ENCODE data around the gene PI4KA. TPM values are rescaled to one million over a fixed set of nuclear protein-coding genes. Genes with fewer than 3 reads are reported as not detected.

The PI4KA gene
- total and polyA plus RNA-seq, 2 experiments from 2014 or later: 17.1 to 38.1 TPM

DNA sequence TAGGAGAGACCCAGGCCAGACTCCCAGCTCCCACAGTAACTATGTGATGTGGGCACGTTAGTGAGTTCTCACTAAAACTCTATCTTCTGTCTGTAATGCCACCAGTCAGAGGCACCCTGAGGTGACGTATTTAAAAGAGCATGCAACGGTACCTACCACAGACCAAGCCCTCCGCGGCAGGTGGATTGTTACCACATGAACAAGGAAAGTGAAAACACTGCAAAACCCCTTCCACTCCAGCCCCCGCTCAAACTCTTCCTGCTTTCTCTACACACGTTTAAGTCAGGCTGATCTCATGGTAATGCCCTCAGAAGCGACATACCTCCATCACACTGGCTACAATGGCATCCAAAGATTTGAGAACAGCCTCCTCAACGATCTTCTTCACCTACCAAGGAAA lies 48.0 kb downstream of the PI4KA start:
- peaks cover 2% of the 10 kb centered on the region for H3K27me3 Mint-ChIP-seq (ENCODE audit: insufficient read depth, low read depth, poor library complexity)
- Histone ChIP-seq H3K4me2 (no peak overlapping the region), H3K4me1 (ENCODE audit: insufficient read depth) (no peaks in the 10 kb centered on the region), H2AFZ (no peak overlapping the region), H3K79me2 (replicated peaks; ENCODE audit: insufficient read depth) (no peaks in the 10 kb centered on the region), H3K27ac (ENCODE audit: low read depth) (no peak overlapping the region), H3K4me3 (no peak overlapping the region), H4K20me1 (replicated peaks; ENCODE audit: insufficient read depth) (no peaks in the 10 kb centered on the region), H3F3A (replicated peaks; ENCODE audit: low read depth) (no peaks in the 10 kb centered on the region), H3K9me2 (ENCODE audit: insufficient read depth) (no peaks in the 10 kb centered on the region), H3K27me3 (ENCODE audit: insufficient read depth) (no peaks in the 10 kb centered on the region), H3K36me3 (ENCODE audit: insufficient read depth) (peaks cover 3% of the 10 kb centered on the region; the same call in 1 of the 2 replicates)
- no peaks in the 10 kb centered on the region; the same call in 2 of the 3 replicates for H3K4me1 Mint-ChIP-seq
- H3K27ac Mint-ChIP-seq: no peak overlapping the region
- TF ChIP-seq NANOG (IDR thresholded peaks at IDR 0.05; ENCODE audit: borderline replicate concordance) (no peak), STAT1 (IDR thresholded peaks at IDR 0.05; ENCODE audit: unreplicated experiment) (no peak), EZH2 (IDR thresholded peaks at IDR 0.05; ENCODE audit: low read depth, unreplicated experiment) (no peak), CREB1 (CRISPR knock-in tag; IDR thresholded peaks at IDR 0.05; ENCODE audit: low read depth) (no peak), REST (IDR thresholded peaks at IDR 0.05; ENCODE audit: unreplicated experiment) (no peak), POLR2AphosphoS5 (IDR thresholded peaks at IDR 0.05; ENCODE audit: low read depth) (no peak), ZNF331 (CRISPR knock-in tag; IDR thresholded peaks at IDR 0.05; ENCODE audit: low read depth) (no peak), ETS1 (IDR thresholded peaks at IDR 0.05) (no peak), EZH2phosphoT487 (IDR thresholded peaks at IDR 0.05; ENCODE audit: unreplicated experiment) (no peak)
- no peaks in the 10 kb centered on the region for H3K9me3 Mint-ChIP-seq
- ATAC-seq (no peak), DNase-seq (ENCODE audit: low spot score) (no peak)
- H3K4me3 Mint-ChIP-seq: no peak overlapping the region
- peaks cover 25% of the 10 kb centered on the region; the same call in 2 of the 3 replicates for H3K36me3 Mint-ChIP-seq (ENCODE audit: low read depth)

DNA sequence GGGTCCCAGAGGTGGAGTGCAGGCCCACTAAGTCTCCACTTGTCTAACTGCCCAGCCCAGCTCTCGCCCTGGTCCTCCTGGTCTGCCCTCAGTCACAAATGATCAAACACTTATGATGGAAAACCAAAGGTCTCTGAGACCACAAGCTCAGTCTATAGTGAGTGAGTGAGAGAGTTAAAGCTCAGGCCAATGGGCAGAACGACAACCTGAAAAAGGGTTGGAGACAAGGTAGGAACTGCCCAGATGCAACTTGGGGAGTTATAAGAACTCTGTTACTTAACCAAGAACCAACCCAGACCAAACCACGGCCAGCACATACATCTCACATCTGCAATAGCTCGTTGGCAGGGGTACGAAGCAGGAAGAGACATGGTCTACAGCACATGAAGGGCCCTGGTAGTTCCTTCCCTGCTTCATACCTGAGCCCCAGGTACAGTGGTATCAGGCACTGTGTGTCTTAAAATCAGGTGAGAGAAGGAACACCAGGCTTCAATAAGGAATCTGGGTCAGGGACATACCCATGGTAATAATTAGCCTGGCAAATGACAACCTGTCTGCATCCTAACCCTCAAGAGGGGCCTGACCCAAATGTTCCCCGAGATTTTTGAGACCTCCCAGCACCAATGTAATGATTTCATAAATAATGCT lies 48.9 kb downstream of the PI4KA start:
- Mint-ChIP-seq H3K9me3 (no peaks in the 10 kb centered on the region), H3K36me3 (ENCODE audit: low read depth) (peaks cover 25% of the 10 kb centered on the region; the same call in 2 of the 3 replicates), H3K27ac (no peak overlapping the region), H3K4me1 (no peaks in the 10 kb centered on the region), H3K4me3 (no peak overlapping the region), H3K27me3 (ENCODE audit: insufficient read depth, low read depth, poor library complexity) (peaks cover 2% of the 10 kb centered on the region)
- Histone ChIP-seq H2AFZ (no peak overlapping the region), H3F3A (replicated peaks; ENCODE audit: low read depth) (no peaks in the 10 kb centered on the region), H3K27me3 (ENCODE audit: insufficient read depth) (no peaks in the 10 kb centered on the region), H3K9me2 (ENCODE audit: insufficient read depth) (no peaks in the 10 kb centered on the region), H3K4me1 (ENCODE audit: insufficient read depth) (no peaks in the 10 kb centered on the region), H3K27ac (ENCODE audit: low read depth) (no peak overlapping the region), H3K36me3 (ENCODE audit: insufficient read depth) (peaks cover 3% of the 10 kb centered on the region; the same call in 1 of the 2 replicates), H4K20me1 (replicated peaks; ENCODE audit: insufficient read depth) (no peaks in the 10 kb centered on the region), H3K79me2 (replicated peaks; ENCODE audit: insufficient read depth) (no peaks in the 10 kb centered on the region), H3K4me3 (no peak overlapping the region), H3K4me2 (no peak overlapping the region)
- ATAC-seq (no peak), DNase-seq (ENCODE audit: low spot score) (no peak)
- TF ChIP-seq EZH2phosphoT487 (IDR thresholded peaks at IDR 0.05; ENCODE audit: unreplicated experiment) (no peak), STAT1 (IDR thresholded peaks at IDR 0.05; ENCODE audit: unreplicated experiment) (no peak), CTCF (conservative IDR thresholded peaks at IDR 0.05; ENCODE audit: low read depth in 2 of 2) (no peak), NANOG (IDR thresholded peaks at IDR 0.05; ENCODE audit: borderline replicate concordance) (no peak), POLR2AphosphoS5 (IDR thresholded peaks at IDR 0.05; ENCODE audit: low read depth) (no peak), REST (IDR thresholded peaks at IDR 0.05; ENCODE audit: unreplicated experiment) (no peak), JUNB (IDR thresholded peaks at IDR 0.05; ENCODE audit: unreplicated experiment) (no peak), CREB1 (CRISPR knock-in tag; IDR thresholded peaks at IDR 0.05; ENCODE audit: low read depth) (no peak), ZNF114 (CRISPR knock-in tag; IDR thresholded peaks at IDR 0.05) (no peak), EZH2 (IDR thresholded peaks at IDR 0.05; ENCODE audit: low read depth, unreplicated experiment) (no peak)
